WTC11 (cell line): Measurements from ENCODE around the gene SOCS3. TPM values are rescaled to one million over a fixed set of nuclear protein-coding genes. Genes with fewer than 3 reads are reported as not detected.

ENCODE experiments used
- ATAC-seq: fragments of 200-7000 bp; cut with Tn5 transposase; 2 replicates; pipeline ENCODE4 v1.10.0; 2021; ENCODE audit warnings: mild to moderate bottlenecking, moderate library complexity
- CTCF ChIA-PET: fragments of 300-600 bp; sonication (Branson Sonifier 250); formaldehyde crosslinking; loops from one replicate; lab custom pipeline; 2021; ENCODE audit warnings: antibody characterized with exemption; lab: Charles Lee
- POLR2A ChIA-PET: fragments of 350-600 bp; sonication (Branson Sonifier 250); formaldehyde crosslinking; loops from one replicate; lab custom pipeline; 2021; ENCODE audit warnings: antibody characterized with exemption; lab: Charles Lee
- DNase-seq: peaks from one replicate; pipeline ENCODE4 v3.0.0; 2021; ENCODE audit warnings: low spot score
- H3K27ac Mint-ChIP-seq: 2 replicates; pipeline ENCODE4 v1.8.0; 2021; ENCODE audit warnings: mixed read lengths
- H3K27me3 Mint-ChIP-seq: 2 replicates; pipeline ENCODE4 v1.8.0; 2021; ENCODE audit warnings: low read depth, mild to moderate bottlenecking, moderate library complexity, mixed read lengths
- H3K36me3 Mint-ChIP-seq: 2 replicates; pipeline ENCODE4 v1.8.0; 2021; ENCODE audit warnings: mixed read lengths
- H3K4me1 Mint-ChIP-seq: 2 replicates; pipeline ENCODE4 v1.8.0; 2022; ENCODE audit warnings: mixed read lengths
- H3K4me3 Mint-ChIP-seq: 2 replicates; pipeline ENCODE4 v1.8.0; 2021; ENCODE audit warnings: mild to moderate bottlenecking, moderate library complexity, mixed read lengths
- H3K9me3 Mint-ChIP-seq: 2 replicates; pipeline ENCODE4 v1.8.0; 2021; ENCODE audit warnings: mixed read lengths
- E2F1 ChIP-seq: sonication (generic); formaldehyde crosslinking; IDR thresholded peaks from 2 replicates; pipeline ENCODE4 v1.8.0; 2022; ENCODE audit warnings: mild to moderate bottlenecking, missing genetic modification reagents
- ESRRA ChIP-seq: sonication (generic); formaldehyde crosslinking; IDR thresholded peaks from 2 replicates; pipeline ENCODE4 v1.8.1; 2022; ENCODE audit warnings: mild to moderate bottlenecking, missing genetic modification reagents, borderline replicate concordance
- HMGA2 ChIP-seq: fragments of 250-450 bp; sonication (Bioruptor Pico); IDR thresholded peaks from 2 replicates; pipeline ENCODE4 v1.4.0; 2021; ENCODE audit warnings: mild to moderate bottlenecking, moderate library complexity
- JAZF1 ChIP-seq: fragments of 250-450 bp; sonication (Bioruptor Pico); IDR thresholded peaks from 2 replicates; pipeline ENCODE4 v1.9.0; 2021; ENCODE audit warnings: moderate library complexity, mild to moderate bottlenecking, inconsistent platforms
- KAT7 ChIP-seq: sonication (generic); formaldehyde crosslinking; IDR thresholded peaks from 2 replicates; pipeline ENCODE4 v1.8.1; 2023; ENCODE audit warnings: missing genetic modification reagents, mild to moderate bottlenecking, borderline replicate concordance
- NFYB ChIP-seq: sonication (generic); formaldehyde crosslinking; conservative IDR thresholded peaks from 2 replicates; pipeline ENCODE4 v1.8.0; 2022; ENCODE audit warnings: low read depth, missing genetic modification reagents
- NR2C2 ChIP-seq: sonication (generic); formaldehyde crosslinking; IDR thresholded peaks from 2 replicates; pipeline ENCODE4 v1.8.0; 2022; ENCODE audit warnings: mild to moderate bottlenecking, missing genetic modification reagents
- OVOL2 ChIP-seq: fragments of 250-450 bp; sonication (Bioruptor Pico); IDR thresholded peaks from 2 replicates; pipeline ENCODE4 v1.9.0; 2021; ENCODE audit warnings: mild to moderate bottlenecking, borderline replicate concordance
- TP53 ChIP-seq: sonication (generic); formaldehyde crosslinking; IDR thresholded peaks from 2 replicates; pipeline ENCODE4 v1.8.1; 2023; ENCODE audit warnings: mild to moderate bottlenecking, missing genetic modification reagents
- USF1 ChIP-seq: sonication (generic); formaldehyde crosslinking; IDR thresholded peaks from 2 replicates; pipeline ENCODE4 v1.8.0; 2022; ENCODE audit warnings: mild to moderate bottlenecking, missing genetic modification reagents
- ZBTB43 ChIP-seq: sonication (generic); formaldehyde crosslinking; IDR thresholded peaks from 2 replicates; pipeline ENCODE4 v1.8.1; 2023; ENCODE audit warnings: mild to moderate bottlenecking, missing genetic modification reagents
- ZNF121 ChIP-seq: sonication (generic); formaldehyde crosslinking; IDR thresholded peaks from 2 replicates; pipeline ENCODE4 v1.8.0; 2023; ENCODE audit warnings: missing genetic modification reagents
- ZNF219 ChIP-seq: sonication (generic); formaldehyde crosslinking; IDR thresholded peaks from 2 replicates; pipeline ENCODE4 v1.8.0; 2023; ENCODE audit warnings: missing genetic modification reagents, mild to moderate bottlenecking, borderline replicate concordance
- ZNF263 ChIP-seq: sonication (generic); formaldehyde crosslinking; IDR thresholded peaks from 2 replicates; pipeline ENCODE4 v1.8.1; 2022; ENCODE audit warnings: low read depth, mild to moderate bottlenecking, moderate library complexity, missing genetic modification reagents
- total RNA-seq: library from RNA; stranded (reverse); gene quantifications from 3 replicates; pipeline ENCODE4 v1.2.3, GENCODE V29; 2021
- TF ChIP-seq, protein P1 (sequence below): sonication (generic); formaldehyde crosslinking; IDR thresholded peaks from 2 replicates; pipeline ENCODE4 v1.8.1; 2022; ENCODE audit warnings: low read depth, missing genetic modification reagents, borderline replicate concordance
- TF ChIP-seq, protein P2 (sequence below): sonication (generic); formaldehyde crosslinking; IDR thresholded peaks from 2 replicates; pipeline ENCODE4 v1.8.1; 2022; ENCODE audit warnings: mild to moderate bottlenecking, moderate library complexity, missing genetic modification reagents
- TF ChIP-seq, protein P3 (sequence below): sonication (generic); formaldehyde crosslinking; IDR thresholded peaks from 2 replicates; pipeline ENCODE4 v1.8.0; 2022; ENCODE audit warnings: missing genetic modification reagents
- TF ChIP-seq, protein P4 (sequence below): fragments of 250-450 bp; sonication (Bioruptor Pico); IDR thresholded peaks from 2 replicates; pipeline ENCODE4 v1.8.0; 2021; ENCODE audit warnings: mild to moderate bottlenecking
- TF ChIP-seq, protein P5 (sequence below): sonication (generic); formaldehyde crosslinking; IDR thresholded peaks from 2 replicates; pipeline ENCODE4 v1.8.1; 2022; ENCODE audit warnings: low read depth, mild to moderate bottlenecking, moderate library complexity, missing genetic modification reagents, borderline replicate concordance

SOCS3 gene
- total RNA-seq, 1 experiment from 2014 or later = 23.8 TPM

- ChIA-PET POLR2A (interaction anchor here (0.5 to 1.3 kb wide), 4 partner anchors 19 to 82 kb away, joined by 3 to 4 read pairs (median 3); no protein-coding TSS in a partner anchor), CTCF (interaction anchor here (0.6 to 5.4 kb wide), 6 partner anchors 17 to 150 kb away, joined by 3 to 39 read pairs (median 6); partner anchors contain the start of gene SOCS3)
- Mint-ChIP-seq H3K27me3 (peaks cover 19% of the 10 kb centered on the region), H3K4me3 (peak overlapping the region; percentile 43; the same call in 1 of the 2 replicates), H3K4me1 (peaks cover 21% of the 10 kb centered on the region), H3K27ac (no peak overlapping the region), H3K9me3 (no peaks in the 10 kb centered on the region), H3K36me3 (no peaks in the 10 kb centered on the region)
- DNase-seq = no peak
- ATAC-seq = peak; percentile 38
- no peak for TF ChIP-seq ESRRA (CRISPR knock-in tag)
- TF ChIP-seq NR2C2 = no peak
- no peak for TF ChIP-seq ZNF121 (CRISPR knock-in tag)
- TF ChIP-seq HMGA2 (CRISPR knock-in tag) = no peak
- peak; percentile 34; the same call in 1 of the 2 replicates for TF ChIP-seq ZNF263
- TF ChIP-seq ZNF219 (CRISPR knock-in tag) = no peak
- TF ChIP-seq, protein P1, sequence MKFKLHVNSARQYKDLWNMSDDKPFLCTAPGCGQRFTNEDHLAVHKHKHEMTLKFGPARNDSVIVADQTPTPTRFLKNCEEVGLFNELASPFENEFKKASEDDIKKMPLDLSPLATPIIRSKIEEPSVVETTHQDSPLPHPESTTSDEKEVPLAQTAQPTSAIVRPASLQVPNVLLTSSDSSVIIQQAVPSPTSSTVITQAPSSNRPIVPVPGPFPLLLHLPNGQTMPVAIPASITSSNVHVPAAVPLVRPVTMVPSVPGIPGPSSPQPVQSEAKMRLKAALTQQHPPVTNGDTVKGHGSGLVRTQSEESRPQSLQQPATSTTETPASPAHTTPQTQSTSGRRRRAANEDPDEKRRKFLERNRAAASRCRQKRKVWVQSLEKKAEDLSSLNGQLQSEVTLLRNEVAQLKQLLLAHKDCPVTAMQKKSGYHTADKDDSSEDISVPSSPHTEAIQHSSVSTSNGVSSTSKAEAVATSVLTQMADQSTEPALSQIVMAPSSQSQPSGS (CRISPR knock-in tag) = no peak
- TF ChIP-seq KAT7 (CRISPR knock-in tag) = no peak
Measured at GRCh38 chr17:78343187-78343542, 16.7 kb downstream of the SOCS3 start.

DNA sequence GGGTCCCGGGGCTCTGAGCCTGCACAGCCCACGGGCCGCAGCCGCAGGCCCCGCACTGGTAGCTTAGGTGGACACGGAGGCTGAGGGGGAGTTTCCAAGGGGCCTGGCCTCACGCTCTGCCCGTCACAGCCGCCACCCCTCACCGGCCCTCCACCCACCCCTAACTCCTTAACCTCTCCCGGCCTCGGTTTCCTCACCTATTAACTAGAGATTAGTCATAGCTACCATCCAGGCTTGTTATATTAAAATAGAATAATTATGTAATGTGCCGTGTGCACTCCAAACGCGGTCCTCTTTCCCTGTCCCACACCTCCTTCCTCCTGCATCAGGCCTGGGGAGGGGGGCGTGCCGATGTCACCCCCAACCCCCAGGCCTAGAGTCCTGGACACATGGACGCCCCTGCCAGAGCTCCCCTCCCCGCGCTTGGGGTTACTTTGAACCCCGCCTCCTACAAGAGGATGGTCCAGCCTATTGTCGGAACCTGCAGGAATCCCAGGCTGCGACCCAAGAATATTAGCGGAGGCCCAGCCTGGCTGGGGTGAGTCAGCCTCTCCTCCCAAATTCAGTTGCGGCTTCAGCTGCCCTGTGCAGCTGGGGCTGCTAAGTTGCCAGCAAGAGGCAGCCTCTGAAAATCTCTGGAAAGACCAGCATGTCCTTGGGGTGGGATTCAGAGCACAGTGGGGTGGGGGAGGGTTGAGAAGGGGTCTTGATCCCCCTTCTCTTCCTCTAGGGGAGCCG lies 17.3 kb downstream of the SOCS3 start:
- TF ChIP-seq E2F1 (CRISPR knock-in tag) (no peak), NFYB (CRISPR knock-in tag) (no peak), ZNF219 (CRISPR knock-in tag) (no peak), ZBTB43 (CRISPR knock-in tag) (no peak), TP53 (CRISPR knock-in tag) (no peak), OVOL2 (no peak), JAZF1 (no peak), ZNF263 (no peak), USF1 (CRISPR knock-in tag) (no peak)
- TF ChIP-seq, protein P2, sequence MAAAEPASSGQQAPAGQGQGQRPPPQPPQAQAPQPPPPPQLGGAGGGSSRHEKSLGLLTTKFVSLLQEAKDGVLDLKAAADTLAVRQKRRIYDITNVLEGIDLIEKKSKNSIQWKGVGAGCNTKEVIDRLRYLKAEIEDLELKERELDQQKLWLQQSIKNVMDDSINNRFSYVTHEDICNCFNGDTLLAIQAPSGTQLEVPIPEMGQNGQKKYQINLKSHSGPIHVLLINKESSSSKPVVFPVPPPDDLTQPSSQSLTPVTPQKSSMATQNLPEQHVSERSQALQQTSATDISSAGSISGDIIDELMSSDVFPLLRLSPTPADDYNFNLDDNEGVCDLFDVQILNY (CRISPR knock-in tag) = no peak
- TF ChIP-seq, protein P3, sequence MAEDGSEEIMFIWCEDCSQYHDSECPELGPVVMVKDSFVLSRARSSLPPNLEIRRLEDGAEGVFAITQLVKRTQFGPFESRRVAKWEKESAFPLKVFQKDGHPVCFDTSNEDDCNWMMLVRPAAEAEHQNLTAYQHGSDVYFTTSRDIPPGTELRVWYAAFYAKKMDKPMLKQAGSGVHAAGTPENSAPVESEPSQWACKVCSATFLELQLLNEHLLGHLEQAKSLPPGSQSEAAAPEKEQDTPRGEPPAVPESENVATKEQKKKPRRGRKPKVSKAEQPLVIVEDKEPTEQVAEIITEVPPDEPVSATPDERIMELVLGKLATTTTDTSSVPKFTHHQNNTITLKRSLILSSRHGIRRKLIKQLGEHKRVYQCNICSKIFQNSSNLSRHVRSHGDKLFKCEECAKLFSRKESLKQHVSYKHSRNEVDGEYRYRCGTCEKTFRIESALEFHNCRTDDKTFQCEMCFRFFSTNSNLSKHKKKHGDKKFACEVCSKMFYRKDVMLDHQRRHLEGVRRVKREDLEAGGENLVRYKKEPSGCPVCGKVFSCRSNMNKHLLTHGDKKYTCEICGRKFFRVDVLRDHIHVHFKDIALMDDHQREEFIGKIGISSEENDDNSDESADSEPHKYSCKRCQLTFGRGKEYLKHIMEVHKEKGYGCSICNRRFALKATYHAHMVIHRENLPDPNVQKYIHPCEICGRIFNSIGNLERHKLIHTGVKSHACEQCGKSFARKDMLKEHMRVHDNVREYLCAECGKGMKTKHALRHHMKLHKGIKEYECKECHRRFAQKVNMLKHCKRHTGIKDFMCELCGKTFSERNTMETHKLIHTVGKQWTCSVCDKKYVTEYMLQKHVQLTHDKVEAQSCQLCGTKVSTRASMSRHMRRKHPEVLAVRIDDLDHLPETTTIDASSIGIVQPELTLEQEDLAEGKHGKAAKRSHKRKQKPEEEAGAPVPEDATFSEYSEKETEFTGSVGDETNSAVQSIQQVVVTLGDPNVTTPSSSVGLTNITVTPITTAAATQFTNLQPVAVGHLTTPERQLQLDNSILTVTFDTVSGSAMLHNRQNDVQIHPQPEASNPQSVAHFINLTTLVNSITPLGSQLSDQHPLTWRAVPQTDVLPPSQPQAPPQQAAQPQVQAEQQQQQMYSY (CRISPR knock-in tag) = no peak
- TF ChIP-seq, protein P4, sequence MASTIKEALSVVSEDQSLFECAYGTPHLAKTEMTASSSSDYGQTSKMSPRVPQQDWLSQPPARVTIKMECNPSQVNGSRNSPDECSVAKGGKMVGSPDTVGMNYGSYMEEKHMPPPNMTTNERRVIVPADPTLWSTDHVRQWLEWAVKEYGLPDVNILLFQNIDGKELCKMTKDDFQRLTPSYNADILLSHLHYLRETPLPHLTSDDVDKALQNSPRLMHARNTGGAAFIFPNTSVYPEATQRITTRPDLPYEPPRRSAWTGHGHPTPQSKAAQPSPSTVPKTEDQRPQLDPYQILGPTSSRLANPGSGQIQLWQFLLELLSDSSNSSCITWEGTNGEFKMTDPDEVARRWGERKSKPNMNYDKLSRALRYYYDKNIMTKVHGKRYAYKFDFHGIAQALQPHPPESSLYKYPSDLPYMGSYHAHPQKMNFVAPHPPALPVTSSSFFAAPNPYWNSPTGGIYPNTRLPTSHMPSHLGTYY = no peak
- TF ChIP-seq, protein P5, sequence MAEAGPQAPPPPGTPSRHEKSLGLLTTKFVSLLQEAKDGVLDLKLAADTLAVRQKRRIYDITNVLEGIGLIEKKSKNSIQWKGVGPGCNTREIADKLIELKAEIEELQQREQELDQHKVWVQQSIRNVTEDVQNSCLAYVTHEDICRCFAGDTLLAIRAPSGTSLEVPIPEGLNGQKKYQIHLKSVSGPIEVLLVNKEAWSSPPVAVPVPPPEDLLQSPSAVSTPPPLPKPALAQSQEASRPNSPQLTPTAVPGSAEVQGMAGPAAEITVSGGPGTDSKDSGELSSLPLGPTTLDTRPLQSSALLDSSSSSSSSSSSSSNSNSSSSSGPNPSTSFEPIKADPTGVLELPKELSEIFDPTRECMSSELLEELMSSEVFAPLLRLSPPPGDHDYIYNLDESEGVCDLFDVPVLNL = no peak
- Mint-ChIP-seq H3K9me3 (no peaks in the 10 kb centered on the region), H3K4me3 (peak overlapping the region; percentile 43), H3K27me3 (peaks cover 19% of the 10 kb centered on the region), H3K27ac (no peak overlapping the region), H3K4me1 (peaks cover 22% of the 10 kb centered on the region), H3K36me3 (no peaks in the 10 kb centered on the region)
- ATAC-seq = peak; percentile 15
- ChIA-PET CTCF (interaction anchor here (0.6 to 5.4 kb wide), 5 partner anchors 18 to 150 kb away, joined by 3 to 39 read pairs (median 6); partner anchors contain the start of gene SOCS3), POLR2A (interaction anchor here (0.6 to 1.3 kb wide), 2 partner anchors 19 to 29 kb away, joined by 3 read pairs; no protein-coding TSS in a partner anchor)
- no peak for DNase-seq
